HG03066 (cell line): ENCODE data around the gene METTL26.

Experiments used
- ATAC-seq: cut with Tn5 transposase; IDR thresholded peaks from one replicate; pipeline ENCODE4 v1.9.1; 2021; ENCODE audit warnings: low read depth; ENCODE audit not compliant: unreplicated experiment

Gene METTL26

DNA sequence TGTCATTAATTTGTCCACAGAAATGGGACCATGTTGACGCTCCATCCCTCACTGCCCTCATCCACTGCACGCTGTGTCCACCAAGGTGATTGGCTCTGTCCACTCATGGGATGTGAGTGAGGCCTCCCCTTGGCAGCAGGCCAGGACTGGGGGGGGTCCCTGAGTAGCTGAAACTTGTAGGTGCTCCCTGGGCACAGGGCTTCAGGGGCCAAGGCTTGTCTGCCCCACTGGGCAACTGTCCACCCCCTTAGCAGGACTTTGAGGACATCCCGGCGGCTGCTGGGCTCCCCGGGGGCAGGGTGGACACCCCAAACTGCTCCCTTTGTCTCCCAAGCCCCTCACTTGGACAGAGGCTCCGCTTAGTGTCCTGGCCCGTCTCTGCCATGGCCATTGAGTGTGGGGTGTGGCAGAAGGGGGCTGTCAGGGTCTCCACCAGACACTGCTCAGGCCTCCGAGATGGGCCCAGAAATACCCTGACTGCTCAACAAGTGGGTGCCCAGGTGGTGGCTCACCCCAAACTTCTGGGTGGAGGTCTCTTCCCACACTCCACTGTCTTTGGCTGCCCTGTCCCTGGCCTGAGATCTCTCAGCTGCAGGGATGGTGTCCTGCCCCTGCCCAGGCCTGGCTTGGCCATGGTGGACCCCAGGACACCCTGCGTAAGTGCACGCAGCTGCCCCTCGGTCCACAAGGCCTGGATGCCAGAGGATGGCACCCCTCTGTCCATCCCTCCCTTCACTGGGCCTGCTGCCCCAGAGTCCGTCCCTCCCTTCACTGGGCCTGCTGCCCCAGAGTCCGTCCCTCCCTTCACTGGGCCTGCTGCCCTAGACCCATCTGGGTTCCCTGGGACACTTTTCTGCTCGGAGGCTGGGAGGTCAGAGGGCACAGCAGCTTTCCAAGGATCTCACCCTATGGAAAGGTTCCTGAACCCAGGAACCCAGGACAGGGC, 49.2 kb downstream of the METTL26 start:
- no peak for ATAC-seq

- ATAC-seq = no peak
These were observed 50.0 kb downstream of the METTL26 start for GRCh38 chr16:586047-586644.

DNA sequence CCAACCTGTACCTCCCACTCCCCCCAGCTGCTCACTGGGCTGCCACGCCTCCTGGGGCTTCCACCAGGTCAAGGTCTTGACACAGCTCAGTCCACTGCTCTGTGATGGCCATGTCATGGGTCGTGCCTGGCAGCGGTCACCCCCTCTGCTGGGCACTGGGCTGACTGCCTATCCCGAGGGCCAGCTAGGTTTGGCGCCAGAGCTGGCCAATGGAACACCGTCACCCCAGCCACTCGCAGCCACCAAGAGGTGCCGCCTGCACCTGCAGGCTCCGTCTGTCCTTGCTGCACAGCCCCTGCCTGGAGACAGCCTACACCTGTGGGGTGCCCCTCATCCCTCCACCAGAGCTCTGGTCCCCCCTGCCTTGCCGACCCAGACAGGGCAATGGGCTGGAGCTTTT, 50.8 kb downstream of the METTL26 start:
- no peak for ATAC-seq
